ENCODE measurements around the gene BMP7. TPM values are rescaled to one million over a fixed set of nuclear protein-coding genes. Genes with fewer than 3 reads are reported as not detected.

Gene BMP7
- total RNA-seq, 4 donors from 2014 or later = under 0.01 to 13.3 (median 0.36) TPM

GRCh38 chr20:57141492-57141891 lies 124.9 kb downstream of the BMP7 start:
- H3K27me3 ChIP-seq = no peaks in the 10 kb centered on the region
- H3K4me1 ChIP-seq = no peaks in the 10 kb centered on the region
- H3K36me3 ChIP-seq = no peaks in the 10 kb centered on the region
- intact Hi-C loops (cut with DNase I; ENCODE audit: low total_unique reads) = no loop called here
- DNase-seq = no peak
- no peaks in the 10 kb centered on the region for H3K9me3 ChIP-seq
- no peak overlapping the region for H3K4me3 ChIP-seq
- no peak overlapping the region for H3K27ac ChIP-seq
- TF ChIP-seq, protein P1, sequence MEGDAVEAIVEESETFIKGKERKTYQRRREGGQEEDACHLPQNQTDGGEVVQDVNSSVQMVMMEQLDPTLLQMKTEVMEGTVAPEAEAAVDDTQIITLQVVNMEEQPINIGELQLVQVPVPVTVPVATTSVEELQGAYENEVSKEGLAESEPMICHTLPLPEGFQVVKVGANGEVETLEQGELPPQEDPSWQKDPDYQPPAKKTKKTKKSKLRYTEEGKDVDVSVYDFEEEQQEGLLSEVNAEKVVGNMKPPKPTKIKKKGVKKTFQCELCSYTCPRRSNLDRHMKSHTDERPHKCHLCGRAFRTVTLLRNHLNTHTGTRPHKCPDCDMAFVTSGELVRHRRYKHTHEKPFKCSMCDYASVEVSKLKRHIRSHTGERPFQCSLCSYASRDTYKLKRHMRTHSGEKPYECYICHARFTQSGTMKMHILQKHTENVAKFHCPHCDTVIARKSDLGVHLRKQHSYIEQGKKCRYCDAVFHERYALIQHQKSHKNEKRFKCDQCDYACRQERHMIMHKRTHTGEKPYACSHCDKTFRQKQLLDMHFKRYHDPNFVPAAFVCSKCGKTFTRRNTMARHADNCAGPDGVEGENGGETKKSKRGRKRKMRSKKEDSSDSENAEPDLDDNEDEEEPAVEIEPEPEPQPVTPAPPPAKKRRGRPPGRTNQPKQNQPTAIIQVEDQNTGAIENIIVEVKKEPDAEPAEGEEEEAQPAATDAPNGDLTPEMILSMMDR (IDR thresholded peaks at IDR 0.05) = no peak
- no peak for TF ChIP-seq POLR2A (IDR thresholded peaks at IDR 0.05)

DNA sequence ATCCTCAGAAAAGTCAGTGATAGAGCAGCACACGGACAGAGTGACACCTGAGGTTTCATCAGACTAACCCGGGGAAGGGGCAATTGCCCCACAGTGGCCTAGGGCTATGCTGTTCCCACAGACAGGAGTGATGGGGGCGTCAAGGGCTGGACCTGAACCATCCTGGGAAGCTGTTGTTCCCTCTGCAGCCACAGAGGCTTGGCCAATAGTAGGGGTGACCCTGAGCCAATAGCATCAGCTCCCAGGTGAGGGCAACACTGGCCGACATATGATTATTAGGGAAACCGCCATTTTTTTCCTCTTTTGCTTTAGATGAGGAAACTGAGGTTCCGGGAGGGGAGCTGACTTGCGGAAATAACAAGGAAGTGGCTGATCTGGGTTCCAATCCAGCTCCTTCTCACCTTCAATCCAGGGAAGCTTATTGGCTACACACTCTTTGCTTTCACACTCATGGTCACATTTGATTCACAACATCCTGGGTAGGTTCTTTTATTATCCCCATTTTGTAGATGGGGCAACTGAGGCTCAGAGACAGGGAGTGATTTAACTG lies 126.0 kb downstream of the BMP7 start:
- H3K27me3 ChIP-seq = no peaks in the 10 kb centered on the region
- TF ChIP-seq POLR2A (IDR thresholded peaks at IDR 0.05) = no peak
- TF ChIP-seq, protein P1 (IDR thresholded peaks at IDR 0.05) = no peak
- no peak overlapping the region for H3K4me3 ChIP-seq
- no peaks in the 10 kb centered on the region for H3K9me3 ChIP-seq
- H3K4me1 ChIP-seq = no peaks in the 10 kb centered on the region
- H3K27ac ChIP-seq = no peak overlapping the region
- H3K36me3 ChIP-seq = no peaks in the 10 kb centered on the region
- DNase-seq = no peak
- intact Hi-C loops (cut with DNase I; ENCODE audit: low total_unique reads) = no loop called here

GRCh38 chr20:57139342-57140093 lies 126.9 kb downstream of the BMP7 start:
- Histone ChIP-seq H3K4me3 (no peak overlapping the region), H3K36me3 (no peaks in the 10 kb centered on the region), H3K9me3 (no peaks in the 10 kb centered on the region), H3K27ac (no peak overlapping the region), H3K27me3 (no peaks in the 10 kb centered on the region), H3K4me1 (no peaks in the 10 kb centered on the region)
- TF ChIP-seq, protein P1 (IDR thresholded peaks at IDR 0.05) = no peak
- TF ChIP-seq POLR2A (IDR thresholded peaks at IDR 0.05) = no peak
- intact Hi-C loops (cut with DNase I; ENCODE audit: low total_unique reads) = no loop called here
- DNase-seq = no peak

DNA sequence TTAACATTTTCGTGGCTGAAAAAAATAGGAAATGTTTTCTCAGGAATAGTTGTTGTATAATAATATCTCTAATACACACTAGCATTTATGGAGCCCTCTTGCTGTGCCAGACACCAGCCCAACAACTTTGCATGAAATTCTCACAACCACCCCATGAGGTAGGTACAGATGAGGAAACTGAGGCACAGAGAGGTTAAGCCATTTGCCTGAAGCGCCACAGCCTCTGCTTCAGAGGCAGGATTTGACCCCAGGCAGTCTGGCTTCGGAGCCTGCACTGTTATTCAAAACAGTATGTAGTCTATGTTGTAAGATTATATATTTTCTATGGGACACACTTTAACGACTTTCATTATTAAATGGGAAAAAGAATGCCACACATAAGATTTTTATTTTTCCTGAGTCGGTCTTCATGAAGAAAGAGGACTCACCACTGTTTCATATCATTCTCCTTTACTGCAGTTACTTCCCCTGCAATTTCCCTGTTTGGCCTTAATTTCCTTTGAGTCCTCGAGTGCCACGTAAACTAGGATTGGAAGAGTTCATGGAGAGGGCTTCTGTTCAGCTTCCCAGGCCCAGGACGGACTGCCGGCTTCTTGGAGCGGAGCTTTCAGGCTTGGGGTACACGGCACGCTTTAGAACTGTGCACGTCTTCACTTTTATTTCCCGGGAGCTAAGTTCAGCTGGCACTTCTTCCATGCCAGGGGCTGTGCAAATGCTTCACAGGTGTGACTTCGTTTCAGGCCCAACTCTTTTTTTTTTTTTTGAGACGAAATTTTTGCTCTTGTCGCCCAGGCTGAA lies 128.0 kb downstream of the BMP7 start:
- H3K4me3 ChIP-seq = no peak overlapping the region
- TF ChIP-seq, protein P1 (IDR thresholded peaks at IDR 0.05) = no peak
- no peak for TF ChIP-seq POLR2A (IDR thresholded peaks at IDR 0.05)
- H3K36me3 ChIP-seq = no peaks in the 10 kb centered on the region
- H3K27me3 ChIP-seq = no peaks in the 10 kb centered on the region
- no peaks in the 10 kb centered on the region for H3K4me1 ChIP-seq
- DNase-seq = no peak
- H3K9me3 ChIP-seq = no peaks in the 10 kb centered on the region
- intact Hi-C loops (cut with DNase I; ENCODE audit: low total_unique reads) = no loop called here
- no peak overlapping the region for H3K27ac ChIP-seq

- Histone ChIP-seq H3K4me3 (no peak overlapping the region), H3K27ac (no peak overlapping the region), H3K9me3 (no peaks in the 10 kb centered on the region), H3K4me1 (no peaks in the 10 kb centered on the region), H3K36me3 (no peaks in the 10 kb centered on the region), H3K27me3 (no peaks in the 10 kb centered on the region)
- intact Hi-C loops (cut with DNase I; ENCODE audit: low total_unique reads) = no loop called here
- no peak for TF ChIP-seq POLR2A (IDR thresholded peaks at IDR 0.05)
- TF ChIP-seq, protein P1 (IDR thresholded peaks at IDR 0.05) = no peak
- no peak for DNase-seq
Measured at GRCh38 chr20:57137676-57138075, 128.8 kb downstream of the BMP7 start.

Measured in uterus (tissue), 4 donors.